GM12873 (cell line): Measurements from ENCODE around the gene FHIT.

Source experiments
- TF ChIP-seq, protein P1 (sequence below): IDR thresholded peaks from 2 replicates; pipeline ENCODE4 v1.5.1; 2012; ENCODE audit warnings: low read depth, mild to moderate bottlenecking, moderate library complexity, low read length, control low read depth; ENCODE audit not compliant: insufficient read depth; ENCODE audit errors: missing control alignments

FHIT gene

DNA sequence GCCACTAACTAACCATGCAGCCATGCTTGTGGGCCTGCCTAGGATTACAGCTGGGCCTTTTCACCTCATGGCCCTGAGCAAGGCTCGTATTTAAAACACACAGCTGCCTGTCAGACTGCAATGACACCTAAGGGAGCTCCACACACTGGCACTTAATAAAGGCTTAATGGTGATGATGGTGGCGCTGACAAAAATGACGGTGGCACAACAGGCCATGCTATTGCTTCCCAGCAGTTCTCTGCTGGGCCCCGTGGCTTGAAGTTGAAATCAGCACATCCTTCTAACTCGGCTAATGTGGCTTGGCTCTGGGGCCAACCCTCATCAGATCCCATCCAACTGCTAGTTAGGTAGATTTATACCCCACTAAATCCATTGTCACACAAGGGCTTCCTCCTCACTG is 112.9 kb downstream of the FHIT start:
- TF ChIP-seq, protein P1, sequence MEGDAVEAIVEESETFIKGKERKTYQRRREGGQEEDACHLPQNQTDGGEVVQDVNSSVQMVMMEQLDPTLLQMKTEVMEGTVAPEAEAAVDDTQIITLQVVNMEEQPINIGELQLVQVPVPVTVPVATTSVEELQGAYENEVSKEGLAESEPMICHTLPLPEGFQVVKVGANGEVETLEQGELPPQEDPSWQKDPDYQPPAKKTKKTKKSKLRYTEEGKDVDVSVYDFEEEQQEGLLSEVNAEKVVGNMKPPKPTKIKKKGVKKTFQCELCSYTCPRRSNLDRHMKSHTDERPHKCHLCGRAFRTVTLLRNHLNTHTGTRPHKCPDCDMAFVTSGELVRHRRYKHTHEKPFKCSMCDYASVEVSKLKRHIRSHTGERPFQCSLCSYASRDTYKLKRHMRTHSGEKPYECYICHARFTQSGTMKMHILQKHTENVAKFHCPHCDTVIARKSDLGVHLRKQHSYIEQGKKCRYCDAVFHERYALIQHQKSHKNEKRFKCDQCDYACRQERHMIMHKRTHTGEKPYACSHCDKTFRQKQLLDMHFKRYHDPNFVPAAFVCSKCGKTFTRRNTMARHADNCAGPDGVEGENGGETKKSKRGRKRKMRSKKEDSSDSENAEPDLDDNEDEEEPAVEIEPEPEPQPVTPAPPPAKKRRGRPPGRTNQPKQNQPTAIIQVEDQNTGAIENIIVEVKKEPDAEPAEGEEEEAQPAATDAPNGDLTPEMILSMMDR: no peak

DNA sequence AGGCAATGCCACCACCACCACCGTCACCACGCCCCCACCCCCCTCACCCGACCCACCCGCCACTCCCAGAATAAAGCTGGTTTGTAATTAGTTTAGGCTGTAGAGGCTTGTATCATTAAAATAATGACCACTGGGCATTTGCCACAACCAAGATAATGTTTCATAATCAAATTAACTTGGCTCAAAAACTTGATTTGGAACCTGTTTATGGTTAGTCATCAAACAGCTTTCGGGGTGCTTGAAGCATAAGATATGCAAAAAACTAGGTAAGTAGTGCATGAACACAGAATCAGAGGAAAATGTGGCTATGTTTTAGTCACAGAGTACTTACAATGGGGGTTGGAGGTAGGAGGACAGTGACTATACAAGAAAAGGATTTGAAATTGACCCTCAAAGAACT is 115.1 kb downstream of the FHIT start:
- TF ChIP-seq, protein P1: no peak

DNA sequence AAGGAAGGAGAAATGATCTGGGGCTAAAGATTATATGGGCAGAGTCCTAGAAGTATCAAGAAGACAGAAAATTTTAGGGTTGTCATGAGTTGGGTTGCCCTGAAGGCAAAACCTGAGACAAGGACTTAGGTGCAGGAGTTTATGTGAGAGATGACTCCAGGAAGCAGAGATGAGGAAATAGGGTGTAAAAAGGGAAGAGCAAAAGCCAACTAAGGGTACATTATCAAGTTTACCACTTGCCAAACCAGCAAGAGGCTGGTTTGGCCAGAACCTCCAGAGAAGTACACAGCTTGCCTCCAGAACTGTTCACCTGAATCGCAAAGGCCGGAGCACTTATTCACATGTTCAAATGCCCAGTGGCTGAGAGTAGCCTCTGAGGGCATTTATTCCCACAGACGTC is 116.7 kb downstream of the FHIT start:
- TF ChIP-seq, protein P1: no peak

DNA sequence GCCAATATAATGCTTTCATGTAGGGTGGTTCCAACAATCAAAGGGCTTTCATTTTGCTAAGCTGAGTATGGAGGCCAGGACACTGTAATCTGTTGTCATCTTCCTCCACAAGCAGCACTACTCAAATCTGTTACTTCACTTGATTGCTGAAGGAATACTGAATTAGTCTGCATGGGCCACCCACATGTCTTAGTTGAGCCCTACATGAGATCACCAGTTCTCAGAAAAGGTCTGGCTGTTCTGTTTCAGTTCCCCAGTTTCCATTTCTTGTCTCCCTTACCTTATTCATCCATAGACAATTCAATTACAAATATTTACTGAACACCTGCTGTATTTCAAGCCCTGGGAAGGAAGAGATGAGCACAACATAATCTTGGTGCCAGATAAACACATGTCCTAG is 119.2 kb downstream of the FHIT start:
- TF ChIP-seq, protein P1: no peak

DNA sequence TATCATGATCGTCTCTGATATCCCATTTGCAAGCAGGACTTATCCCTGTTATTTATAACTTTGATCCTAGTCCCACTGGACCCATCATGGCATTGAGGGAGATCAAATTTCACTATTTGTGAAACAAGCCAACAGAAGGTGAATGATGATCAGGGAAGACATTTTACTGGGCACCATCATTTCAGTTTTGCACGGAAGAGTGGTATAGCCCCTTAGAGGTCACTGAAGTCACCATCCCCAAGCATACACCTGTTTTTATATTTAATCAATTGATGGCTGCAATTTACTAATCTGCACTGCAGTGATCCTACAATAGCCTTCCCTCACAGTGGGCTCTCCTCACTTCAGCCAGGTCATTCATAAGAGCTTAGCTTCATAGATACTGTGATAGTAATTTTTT is 132.4 kb downstream of the FHIT start:
- TF ChIP-seq, protein P1: no peak

DNA sequence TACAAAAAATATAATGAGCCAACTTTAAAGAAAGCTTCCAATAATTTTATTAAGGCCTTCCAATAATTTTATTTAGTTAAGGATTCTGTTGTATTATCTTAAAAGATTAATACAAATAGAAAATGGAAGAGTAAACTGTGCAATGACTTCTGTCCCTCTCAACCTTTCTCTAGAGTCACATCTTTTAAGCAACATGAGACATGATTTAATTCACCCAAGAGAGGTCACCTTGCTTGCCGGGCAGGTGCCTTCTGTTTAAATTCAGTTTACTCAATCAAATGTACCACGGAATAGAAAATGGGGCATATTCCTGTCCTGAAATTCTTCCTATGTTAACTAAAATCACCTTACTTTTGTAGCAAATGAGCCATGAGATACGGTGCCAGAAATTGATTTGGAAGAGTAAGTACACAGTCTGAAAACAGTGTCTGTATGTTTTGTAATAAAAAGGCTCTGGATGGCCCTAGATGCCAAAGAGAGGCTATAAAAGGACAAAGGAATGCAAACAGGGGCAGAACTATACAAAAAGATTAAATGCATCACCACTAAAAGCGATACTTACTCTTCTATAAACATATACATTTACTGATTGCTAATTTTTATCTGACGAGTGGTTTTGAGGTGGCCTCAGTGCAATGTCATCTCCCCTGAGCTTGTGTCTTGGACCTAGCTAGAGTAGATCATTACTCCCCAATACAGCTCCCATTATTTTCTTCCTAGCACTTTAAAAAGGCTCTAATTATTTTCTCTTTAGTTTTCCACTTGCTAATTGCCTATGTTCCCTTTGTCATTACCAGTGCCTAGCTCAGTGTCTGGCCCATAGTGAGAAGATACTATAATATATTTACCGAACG is 134.0 kb downstream of the FHIT start:
- TF ChIP-seq, protein P1: no peak

DNA sequence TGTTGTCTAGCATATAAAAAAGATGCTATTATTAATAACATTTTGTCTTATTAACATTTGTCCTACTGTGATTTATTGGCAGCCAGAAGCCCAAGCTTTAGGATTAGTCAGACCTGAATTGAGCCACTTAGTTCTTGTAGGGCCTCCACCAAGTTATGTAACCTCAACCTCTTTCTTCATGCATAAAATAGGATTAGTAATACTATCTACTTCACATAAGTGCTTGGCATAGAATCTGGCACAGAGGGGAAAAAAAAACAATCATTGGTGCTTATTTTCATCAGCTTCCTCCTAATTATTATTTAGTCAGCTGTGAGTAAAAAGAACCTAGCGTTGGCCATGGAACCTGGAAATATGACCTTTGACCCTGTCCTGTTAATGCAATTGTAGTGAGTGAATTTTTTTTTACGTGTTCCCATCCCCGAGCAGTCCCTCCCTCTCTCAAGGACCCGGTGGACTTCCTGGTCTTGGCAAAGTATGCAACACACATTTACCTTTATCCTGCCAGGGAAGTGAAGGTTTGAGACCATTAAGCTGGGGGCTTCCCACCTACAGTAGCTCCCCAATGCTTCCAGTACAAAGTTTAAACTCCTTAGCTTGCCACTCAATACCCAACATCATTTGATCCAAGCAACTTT is 136.8 kb downstream of the FHIT start:
- TF ChIP-seq, protein P1: no peak
